SIG-M5 (cell line): ENCODE data around the gene CELSR3.

Experiments used
- DNase-seq: peaks from one replicate; lab custom pipeline; 2025; lab: John Stamatoyannopoulos, UW

CELSR3 gene

DNA sequence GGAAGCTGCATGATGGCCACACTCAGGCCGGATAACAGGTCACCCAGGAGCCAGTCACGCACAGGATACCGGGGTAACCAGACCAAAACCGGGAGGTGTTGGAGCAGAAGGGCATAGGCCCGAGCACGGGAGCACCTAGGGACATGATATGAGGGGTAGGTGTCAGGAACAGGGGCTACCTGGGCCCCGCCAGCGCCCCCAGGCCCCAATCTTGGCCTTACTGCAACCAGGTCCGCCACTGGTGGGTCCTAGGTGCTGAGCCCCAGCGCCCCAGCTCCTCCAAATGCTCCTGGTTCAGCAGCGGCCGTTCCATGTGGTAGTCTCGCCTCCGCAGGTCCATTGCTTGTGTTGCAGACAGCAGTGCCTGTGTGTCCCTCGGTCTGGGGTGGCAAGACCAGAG lies 29.4 kb downstream of the CELSR3 start:
- DNase-seq: no peak

DNA sequence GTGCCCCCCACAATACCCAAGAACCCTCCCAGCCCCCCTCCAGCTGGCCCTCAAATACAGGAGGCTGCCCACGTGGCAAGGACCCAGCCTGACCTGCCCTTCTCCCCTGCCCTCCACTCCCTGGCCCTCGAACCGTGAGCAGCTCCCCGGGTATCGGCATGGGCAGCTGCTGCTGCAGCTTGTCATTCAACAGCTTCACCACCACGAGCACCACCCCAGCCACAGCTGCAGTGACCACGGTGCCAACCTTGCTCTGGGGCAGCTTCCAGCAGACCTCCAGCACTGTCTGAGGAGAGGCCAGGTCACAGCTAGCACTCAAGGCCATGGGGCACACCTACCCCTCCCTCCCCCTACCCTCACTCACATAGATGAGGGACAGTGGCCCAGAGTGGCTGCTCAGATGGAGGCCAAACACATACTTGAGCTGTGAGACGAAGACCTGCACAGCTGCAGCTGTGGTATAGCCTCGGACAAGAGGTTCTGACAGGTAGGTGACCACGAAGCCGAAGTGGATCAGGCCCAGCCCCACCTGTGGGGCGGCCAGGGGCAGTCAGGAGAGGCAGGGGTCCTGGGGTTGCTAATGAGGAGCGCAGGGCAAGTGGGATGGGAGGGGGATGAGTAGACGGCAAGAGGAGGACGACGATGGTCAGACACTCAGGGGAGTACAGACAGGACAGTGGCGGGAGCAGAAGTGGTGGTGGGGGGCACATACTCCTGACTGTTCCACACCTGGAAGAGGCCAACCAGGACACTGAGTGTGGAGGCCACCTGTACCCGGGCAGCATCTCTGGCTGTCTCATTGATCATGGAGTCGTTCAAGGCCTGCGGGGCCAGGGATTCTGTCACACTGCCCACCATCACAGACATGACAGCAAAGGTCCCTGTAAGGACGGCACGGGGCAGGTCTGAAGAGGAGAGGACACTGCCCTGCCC lies 30.9 kb downstream of the CELSR3 start:
- DNase-seq: no peak

DNA sequence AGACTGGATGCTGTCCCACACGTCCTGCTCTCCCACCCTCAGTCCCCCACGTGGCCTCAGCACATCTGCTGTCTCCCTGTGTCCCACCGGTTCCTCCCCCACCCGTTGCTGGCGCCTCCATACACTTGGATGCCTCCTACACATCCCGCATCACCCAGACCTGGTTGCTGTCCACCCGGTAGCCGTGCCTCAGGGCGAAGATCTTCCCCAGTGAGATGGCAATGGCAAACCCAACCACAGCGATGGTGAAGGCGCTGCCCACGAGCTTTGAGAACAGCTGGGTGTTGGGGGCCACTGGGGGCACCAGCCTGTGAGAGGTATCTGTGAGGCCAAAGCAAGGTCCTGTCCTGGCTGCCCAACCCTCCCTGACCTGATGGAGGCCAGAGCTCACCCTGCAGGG lies 31.9 kb downstream of the CELSR3 start:
- DNase-seq: no peak

DNA sequence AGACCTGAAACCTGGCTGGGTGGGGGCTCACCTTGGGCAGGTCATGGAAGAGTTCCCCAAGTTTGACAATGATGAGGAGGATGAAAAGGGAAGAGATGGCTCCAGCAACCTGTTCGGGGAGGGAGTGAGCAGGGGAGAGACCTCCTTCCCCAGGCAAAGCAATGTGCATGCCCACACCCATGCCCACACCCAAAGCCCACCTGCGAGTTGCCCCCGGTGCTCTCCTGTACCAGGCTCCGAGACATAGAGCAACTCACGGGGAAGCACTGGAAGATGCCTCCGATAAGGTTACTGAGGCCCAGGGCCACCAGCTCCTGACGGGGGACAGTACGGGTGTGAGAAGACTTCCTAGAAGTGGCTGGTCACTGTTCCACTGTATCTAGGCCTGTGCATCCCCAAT lies 32.3 kb downstream of the CELSR3 start:
- DNase-seq: no peak

DNA sequence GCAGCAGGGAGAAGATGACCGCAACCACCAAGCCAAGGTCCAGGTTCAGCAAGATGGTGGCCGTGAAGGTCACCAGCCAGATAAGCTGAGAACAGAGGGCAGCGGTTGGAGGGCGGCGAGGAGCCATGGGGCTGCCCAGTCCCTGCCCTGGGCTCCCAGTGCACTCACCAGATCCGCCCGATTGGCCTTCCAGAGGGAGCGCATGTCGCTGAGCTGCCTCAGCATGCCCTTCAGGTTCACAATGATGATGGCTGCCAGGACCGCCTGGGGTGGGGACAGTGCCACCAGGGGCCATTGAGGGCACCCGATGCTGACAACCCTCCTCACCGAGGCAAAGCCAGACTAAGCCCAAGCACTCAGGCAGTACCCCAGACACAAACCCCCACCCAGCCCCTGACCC lies 32.8 kb downstream of the CELSR3 start:
- no peak for DNase-seq

DNA sequence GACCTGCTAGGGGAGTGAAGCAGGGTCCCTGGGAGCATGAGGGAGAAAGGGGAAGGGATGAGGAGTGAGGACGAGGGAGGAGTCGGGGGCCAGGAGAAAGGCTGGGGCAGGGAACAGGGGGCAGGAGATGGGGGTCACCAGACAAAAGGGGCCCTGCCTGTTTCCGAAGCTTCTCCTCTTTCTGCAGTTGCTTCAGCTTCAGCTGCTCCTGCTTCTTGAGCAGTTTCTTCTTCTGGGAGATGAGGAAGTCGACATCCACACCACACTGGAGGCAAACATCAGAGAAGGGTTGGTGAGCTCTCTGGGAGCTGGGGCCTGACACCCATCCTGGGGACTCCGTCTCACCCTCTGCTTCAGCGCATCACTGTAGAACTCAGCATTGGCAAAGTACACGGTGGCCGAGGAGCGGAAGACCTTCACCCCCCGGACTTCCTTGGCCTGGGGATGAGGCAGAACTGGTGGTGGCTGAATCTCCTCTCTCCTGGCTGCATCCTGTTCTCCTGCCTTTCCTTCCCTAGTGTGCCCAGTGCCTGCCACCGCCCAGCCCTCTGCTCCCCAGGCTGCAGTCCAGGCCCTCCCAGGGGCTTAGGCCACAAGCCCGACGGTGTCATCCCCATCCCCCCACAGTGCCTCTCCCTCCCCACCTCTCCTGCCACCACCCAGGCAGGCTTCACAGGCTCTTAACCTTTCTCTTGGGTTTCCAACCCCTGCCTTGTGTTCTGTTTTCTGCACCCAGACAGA lies 34.2 kb downstream of the CELSR3 start:
- no peak for DNase-seq

DNA sequence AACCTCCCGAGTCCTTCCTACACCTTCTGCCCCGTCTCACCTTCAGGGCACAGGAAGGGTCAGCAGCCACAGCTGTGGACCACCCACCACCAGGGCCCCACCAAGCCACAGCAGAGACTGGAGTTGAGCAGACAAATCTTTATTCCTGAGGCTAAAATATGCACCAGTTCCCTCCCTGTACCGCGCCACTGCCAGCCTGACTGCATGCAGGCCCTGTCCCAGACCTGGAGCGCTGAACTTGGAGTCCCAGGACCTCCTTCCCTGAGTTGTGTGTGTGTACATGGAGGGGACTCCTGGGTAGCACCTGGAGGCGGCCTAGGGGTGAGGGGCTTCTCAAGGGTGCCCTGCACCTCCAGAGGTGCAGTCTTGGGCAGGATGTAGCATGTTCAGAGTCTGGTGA lies 37.1 kb downstream of the CELSR3 start:
- no peak for DNase-seq

DNA sequence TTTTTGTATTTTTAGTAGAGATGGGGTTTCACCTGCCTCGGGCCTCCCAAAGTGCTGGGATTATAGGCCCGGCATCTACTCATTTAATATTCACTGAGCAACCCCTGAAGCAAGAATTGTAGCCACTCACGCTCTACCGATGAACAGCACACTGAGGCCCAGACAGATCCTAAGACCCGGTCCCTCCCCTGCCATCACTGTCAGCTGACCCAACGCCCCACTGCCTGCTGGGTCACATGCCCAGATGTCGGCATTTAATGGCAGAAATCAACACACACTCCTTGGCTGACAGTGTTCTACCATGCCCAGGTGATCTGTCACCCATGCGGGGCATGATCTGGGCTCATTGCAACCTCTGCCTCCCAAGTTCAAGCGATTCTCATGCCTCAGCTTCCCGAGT lies 37.9 kb downstream of the CELSR3 start:
- no peak for DNase-seq

DNA sequence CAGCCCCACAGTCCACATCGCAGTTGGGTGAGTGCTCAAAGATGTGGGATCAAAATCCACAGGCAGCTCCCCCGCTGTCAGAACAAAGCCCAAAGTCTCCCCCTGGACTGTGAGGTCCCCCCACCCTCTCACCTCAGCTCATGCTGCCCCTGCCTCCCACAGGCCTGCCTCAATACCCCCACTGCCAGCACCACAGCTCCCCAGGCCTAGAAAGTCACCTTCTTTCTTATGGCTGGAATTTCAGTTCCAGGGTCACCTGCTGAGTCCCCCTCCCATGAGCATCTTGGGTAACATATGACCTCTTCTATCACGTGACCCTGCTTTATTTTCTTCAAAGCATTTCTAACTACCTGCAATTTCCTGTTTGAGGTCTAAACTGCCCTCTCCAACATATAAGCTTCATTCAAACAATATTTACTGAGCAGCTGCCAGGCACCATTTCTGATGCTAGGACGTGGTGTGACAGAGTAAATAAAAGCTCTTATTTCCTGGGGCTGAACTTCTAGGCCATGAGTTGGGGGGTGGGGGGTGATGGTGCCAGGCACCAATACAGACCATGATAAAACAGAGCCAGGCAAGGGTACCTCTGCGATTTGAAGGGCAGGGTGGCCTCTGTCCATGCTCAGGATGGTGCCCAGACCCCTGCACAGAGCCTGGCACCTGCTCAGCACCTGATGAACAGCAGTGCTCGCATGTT lies 38.7 kb downstream of the CELSR3 start:
- no peak for DNase-seq

DNA sequence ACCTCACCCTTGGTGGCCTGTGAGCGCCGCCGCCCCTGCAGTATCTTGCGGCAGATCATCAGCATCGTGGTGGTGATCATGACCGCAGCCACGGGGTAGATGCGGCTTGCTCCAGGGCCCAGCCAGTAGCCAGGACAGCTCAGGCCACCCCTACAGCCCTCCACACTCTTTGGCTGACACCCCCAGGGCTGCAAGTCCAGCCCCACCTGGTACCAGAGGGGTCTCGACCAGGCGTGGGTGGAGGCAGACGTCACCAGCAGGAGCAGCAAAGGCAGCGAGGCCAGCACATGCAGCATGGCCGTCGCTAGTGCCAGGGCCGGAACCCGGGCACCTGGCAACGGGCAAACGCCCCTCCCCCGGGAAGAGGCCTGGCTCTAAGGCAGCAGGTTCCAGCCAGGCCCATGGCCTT lies 41.2 kb downstream of the CELSR3 start, which contains the start of gene TMEM89:
Gene TMEM89 (minus strand): TSS at position 309 of the 409 bp plus-strand sequence. CDS start 13 bp downstream, at position 296.
- no peak for DNase-seq

DNA sequence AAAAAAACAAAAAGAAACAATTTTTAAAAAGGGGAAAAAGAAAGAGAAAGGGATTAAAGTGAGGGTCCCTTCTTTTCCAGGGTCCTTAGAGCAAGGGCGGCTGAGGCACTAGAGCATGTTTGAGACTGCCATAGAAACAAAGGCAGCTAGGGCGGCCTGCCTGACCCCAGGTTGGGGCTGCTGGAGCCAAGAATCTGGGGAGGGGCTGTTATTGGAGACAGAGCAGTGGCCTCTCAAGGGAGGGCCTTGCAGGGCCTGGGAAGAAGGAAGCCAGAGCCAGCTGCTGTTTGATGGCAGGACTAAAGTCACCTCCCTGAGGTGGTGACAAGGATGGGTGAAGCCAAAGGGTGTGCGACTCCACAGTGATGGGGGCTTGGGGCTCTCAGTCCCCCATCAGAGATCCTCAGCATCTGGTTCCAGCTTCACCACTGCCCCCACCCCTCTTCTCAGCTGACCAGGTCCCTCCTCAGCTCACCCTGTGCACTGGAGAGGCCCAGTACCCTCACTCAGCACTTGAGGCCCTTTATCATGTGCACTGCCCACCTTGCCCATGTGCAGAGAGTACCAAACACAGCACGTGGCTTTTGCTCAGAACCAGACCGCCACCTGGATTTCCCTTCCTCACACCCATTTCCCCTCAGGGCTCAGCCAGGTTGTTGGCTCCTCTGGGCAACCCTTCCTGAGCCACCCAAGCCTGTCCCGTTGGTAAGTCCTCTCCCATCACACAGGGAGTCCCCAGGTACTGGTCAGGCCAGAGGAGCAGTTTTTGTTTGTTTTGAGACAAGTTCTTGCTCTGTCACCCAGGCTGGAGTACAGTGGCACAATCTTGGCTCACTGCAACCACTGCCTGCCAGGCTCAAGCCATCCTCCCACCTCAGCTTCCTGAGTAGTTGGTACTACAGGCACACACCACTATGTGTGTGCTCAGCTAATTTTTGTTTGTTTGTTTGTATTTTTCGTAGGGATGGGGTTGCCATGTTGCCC lies 42.9 kb downstream of the CELSR3 start:
- no peak for DNase-seq

DNA sequence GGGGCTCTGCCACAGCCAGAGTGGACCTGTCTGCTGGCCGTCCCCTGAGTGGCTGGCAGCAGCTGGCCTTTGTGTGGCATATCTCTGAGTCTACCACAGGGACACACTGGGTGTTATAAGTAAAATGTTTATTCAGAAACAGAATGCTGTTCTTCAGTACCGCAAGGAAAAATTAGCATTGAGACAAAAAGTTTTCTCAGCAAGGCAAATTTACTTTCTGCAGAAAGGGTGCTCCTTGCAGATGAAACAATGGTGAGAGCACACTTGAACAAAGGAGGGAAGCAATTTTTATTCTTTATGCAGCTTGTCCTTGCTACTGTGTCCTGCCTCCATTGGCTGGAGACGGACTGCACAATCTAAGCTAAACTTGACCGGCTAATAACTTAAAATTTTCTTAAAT lies 45.1 kb downstream of the CELSR3 start:
- DNase-seq: no peak

DNA sequence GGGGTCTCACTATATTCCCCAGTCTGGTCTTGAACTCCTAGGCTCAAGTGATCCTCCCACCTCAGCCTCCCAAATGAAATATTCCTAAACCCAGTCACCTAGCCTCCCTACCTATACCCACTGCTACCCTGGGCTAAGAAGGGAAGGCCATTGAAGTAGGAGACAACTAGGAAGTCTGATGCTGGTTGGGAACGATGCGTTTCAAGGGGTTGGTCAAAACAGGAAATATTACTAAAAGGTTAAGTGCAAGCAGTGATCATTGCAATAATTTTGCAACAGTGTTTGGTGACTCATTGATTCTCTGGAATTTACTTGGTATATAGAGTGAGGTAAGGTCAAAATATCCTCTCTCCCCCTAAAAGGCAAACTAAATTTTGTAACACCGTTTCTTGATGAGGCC lies 48.6 kb downstream of the CELSR3 start:
- peak; percentile 36 for DNase-seq

DNA sequence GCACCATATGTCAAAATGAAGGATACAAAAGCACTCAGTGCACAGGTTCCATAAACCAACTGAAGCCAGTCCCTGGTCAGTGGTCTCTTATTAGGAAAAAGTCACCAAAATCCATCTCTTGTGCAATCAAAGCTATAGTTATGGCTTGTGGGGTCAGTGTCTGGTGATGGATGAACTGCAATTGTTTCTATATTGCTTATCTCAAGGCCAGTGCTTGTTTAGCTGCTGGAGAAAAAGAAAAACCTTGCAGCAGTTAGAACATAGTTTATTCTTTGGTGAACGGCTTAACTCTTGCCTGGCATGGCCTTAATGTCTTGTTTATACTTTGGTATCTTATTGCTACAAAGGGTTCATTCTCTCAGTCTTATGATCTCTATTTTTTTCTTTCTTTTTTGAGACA lies 50.4 kb downstream of the CELSR3 start:
- DNase-seq: no peak

DNA sequence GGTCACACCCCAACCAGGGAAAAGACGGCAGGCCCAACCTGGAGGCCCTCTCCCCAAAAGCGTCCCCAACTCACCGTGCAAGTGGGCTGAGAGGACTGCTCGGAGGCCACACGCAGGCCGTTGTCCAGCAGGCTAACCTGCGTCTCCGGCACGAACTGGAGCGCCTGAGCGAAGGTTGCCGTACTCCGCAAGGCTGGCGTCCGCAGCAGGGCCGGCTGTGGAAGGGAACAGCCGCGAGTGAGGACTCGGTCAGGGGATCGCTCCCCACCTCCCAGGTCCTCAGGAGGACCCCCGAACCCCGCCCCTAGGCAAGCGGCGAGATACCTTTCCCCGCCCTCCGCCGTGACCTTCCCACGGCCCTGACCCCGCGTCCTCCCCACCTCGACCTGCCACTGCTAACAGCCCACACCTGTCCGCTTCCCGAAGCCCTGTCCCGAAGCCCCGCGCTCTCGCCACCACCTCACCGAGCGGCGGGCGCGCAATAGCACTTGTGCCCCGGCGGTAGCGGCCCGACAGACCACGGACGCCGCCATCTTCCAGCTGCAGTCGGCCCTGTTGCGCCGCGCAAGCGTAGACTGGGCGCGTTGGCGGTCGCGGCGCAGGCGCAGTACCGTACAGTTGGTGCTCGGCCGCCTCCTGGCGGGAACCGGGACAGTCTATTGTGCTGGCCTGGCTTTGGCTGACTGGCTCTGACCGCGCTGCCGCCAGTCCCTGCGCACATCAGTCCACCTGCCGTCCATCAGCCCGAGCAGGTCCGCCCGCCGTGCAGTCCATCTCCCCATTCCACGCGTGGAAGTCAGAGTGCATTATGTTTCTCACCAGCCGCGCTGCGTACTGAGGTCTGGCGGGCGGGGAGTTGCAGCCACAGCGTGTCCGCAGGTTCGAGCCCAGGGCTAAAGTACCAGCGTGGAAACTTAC lies 53.3 kb downstream of the CELSR3 start, which contains the start of gene UQCRC1:
Gene UQCRC1 (minus strand): TSS at position 559 of the 918 bp plus-strand sequence. CDS start 26 bp downstream, at position 533.
- DNase-seq: peak; percentile 63

DNA sequence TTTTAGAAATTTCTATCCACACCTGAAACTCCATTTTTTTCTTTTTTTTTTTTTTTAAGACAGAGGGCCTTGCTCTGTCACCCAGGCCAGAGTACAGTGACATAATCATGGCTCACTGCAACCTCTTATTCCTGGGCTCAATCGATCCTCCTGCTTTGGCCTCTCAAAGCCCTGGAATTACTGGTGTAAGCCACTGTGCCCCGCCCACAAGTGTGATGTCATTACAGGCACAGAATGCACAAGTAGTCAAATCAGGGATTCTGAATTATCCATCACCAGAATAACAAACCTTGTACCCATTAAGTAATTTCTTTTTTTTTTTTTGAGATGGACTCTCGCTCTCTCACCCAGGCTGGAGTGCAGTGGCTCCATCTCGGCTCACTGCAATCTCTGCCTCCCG lies 55.2 kb downstream of the CELSR3 start:
- DNase-seq: no peak

DNA sequence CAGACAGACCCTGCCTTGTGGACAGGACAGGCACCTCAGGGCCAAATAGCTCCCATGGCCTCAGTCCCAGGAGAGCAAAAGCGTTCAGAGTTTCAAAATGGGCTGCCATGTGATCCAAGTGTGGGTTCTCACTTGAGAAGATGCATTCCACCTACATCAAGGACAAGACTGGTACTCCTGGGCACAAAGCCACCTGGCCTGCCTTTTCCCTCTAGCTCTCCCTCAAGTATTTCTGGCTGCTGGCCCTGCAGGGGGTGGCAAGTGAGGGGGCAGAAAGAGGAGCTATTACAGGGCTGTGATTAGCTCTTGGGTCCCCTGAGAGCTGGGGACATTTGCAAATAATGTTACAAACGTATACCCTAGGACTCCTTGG lies 61.1 kb downstream of the CELSR3 start:
- DNase-seq: no peak

DNA sequence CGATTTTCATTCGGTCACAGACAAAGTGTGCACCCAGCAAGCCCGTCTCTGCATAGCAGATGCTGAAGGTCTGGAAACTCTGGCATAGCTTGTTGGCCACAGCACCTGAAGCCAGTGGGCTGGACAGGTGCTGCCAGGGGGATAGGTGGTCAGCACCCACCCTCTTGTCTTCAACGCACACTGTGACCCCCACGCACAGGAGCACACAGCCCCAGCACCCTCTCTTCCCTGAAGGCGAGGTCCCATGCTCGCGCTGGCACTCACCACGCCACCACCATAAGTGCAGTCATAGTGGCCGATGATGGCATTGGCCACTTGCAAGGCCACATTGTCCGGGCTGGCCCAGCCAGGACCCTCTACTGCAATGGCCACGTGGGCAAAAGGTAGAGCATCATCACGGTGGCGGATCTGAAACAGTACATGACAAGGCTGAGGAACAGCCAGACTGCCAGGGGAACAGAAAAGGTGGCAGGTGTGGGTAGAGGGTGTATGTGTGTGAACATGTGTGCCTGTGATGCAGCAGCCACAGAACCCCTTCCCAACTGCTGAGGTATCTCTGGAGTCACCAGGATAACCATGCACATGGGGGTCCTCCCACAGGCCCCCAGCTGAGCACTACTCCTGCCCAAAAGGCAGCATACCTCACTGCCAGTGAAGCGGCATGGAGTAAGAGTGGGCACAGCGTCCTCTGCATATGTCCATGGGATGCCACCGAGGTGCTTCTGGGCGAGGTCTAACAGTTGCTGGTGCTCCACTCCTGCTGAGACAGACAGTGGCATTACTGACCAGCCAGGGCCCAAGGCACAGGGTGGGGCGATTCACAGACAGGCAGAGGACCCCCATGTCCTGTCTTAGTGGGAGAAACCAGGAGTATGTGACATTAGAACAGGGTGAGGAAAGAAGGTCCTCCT lies 61.7 kb downstream of the CELSR3 start:
- DNase-seq: no peak
